ENCODE results near the gene MAGI2. TPM values are rescaled to one million over a fixed set of nuclear protein-coding genes. Genes with fewer than 3 reads are reported as not detected.

MAGI2 gene
- total RNA-seq, 2 experiments from 2014 or later, result 0.17 TPM

DNA sequence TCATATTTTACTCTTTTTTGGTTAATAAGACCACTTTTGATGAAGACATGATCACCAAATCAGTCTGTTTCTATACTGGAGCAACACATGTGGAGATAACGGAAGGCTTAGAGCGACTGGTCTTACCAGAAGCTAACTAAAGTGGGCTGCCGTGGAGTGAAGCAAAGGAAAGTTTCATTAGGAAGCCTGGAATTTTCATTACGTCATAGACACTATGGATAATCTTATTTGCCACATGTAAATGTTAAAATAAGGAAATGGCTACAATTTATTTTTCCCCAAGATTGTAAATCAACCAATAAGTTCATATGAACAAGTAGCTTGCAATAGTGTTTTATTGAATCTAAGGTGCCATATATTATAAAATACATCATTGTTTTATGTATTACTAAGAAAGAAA, 1469.5 kb downstream of the MAGI2 start:
- Mint-ChIP-seq H3K9me3 (no peaks in the 10 kb centered on the region), H3K4me1 (ENCODE audit: low read depth) (no peaks in the 10 kb centered on the region), H3K4me3 (no peak overlapping the region), H3K27me3 (peaks cover 7% of the 10 kb centered on the region), H3K36me3 (no peaks in the 10 kb centered on the region), H3K27ac (no peak overlapping the region)
- ChIA-PET POLR2A (no interaction called here), CTCF (interaction anchor here (1.6 kb wide), 1 partner anchor 37 kb away, joined by 5 read pairs; no protein-coding TSS in a partner anchor)
- DNase-seq, result no peak
- intact Hi-C loops (cut with micrococcal nuclease), result no loop called here

DNA sequence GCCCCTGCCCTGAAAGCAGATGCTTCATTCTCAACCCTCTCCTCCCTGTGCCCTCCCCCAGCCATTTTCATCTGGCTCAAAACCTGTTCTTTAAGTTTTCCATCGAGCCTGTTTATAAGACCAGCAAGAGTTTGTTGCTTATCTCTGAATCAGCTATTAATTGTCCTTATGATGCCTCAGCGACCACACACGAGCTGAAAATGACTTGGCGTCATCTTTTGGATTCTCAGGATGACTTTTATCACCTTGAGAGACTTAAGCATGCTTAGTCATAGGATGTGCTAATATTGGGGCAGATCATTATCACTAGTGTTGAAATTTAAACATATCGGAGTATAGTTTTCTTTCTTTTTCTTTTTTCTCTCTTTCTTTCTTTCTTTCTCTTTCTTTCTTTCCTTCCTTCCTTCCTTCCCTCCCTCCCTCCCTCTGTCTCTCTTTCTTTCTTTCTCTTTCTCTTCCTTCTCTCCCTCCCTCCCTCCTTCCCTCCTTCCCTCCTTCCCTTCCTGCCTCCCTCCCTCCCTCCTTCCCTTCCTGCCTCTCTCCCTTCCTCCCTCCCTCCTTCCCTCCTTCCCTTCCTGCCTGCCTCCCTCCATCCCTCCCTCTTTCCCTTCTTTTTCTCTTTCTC, 1470.4 kb downstream of the MAGI2 start:
- H3K4me3 Mint-ChIP-seq, result no peak overlapping the region
- CTCF ChIA-PET, result interaction anchor here (1.6 kb wide), 1 partner anchor 38 kb away, joined by 5 read pairs; no protein-coding TSS in a partner anchor
- POLR2A ChIA-PET, result interaction anchor here (0.6 to 0.7 kb wide), 2 partner anchors 50 to 63 kb away, joined by 3 read pairs; no protein-coding TSS in a partner anchor
- H3K27ac Mint-ChIP-seq, result no peak overlapping the region
- DNase-seq, result peak; percentile 71
- intact Hi-C loops (cut with micrococcal nuclease), result no loop called here
- no peaks in the 10 kb centered on the region for H3K36me3 Mint-ChIP-seq
- H3K27me3 Mint-ChIP-seq, result peaks cover 7% of the 10 kb centered on the region
- no peaks in the 10 kb centered on the region for H3K9me3 Mint-ChIP-seq
- no peaks in the 10 kb centered on the region for H3K4me1 Mint-ChIP-seq (ENCODE audit: low read depth)

DNA sequence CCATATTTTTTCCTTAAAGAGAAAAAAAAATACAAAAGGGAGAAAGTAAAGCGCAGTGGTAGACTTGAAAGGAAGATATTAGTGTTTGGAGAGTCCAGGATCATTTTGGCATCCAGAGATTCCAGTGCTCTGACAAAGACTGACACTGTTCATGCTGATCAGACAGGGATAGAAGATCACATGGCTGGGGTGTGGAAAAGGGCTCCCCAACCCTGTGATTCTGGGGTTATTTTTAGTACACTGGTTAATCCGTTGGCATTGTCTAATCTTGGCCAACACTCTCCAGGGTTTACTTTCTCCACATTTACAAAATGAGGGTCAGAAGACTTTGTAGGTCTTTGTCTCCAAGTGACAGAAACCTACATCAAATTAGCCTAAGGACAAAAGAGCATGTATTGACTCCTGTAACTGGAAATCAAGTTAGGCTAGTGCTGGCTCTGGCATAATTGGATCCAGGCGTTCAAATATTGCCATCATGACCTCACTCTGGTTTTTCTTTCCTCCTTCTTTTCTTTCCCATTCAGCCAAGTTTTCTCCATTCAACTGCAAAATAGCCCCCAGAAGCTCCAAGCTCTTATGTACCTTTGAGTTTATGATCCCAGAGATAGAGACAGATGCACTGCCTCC, 1473.3 kb downstream of the MAGI2 start:
- no peak overlapping the region for H3K4me3 Mint-ChIP-seq
- no peak overlapping the region for H3K27ac Mint-ChIP-seq
- DNase-seq, result no peak
- H3K9me3 Mint-ChIP-seq, result no peaks in the 10 kb centered on the region
- H3K27me3 Mint-ChIP-seq, result peaks cover 4% of the 10 kb centered on the region
- POLR2A ChIA-PET, result no interaction called here
- no peaks in the 10 kb centered on the region for H3K4me1 Mint-ChIP-seq (ENCODE audit: low read depth)
- intact Hi-C loops (cut with micrococcal nuclease), result no loop called here
- CTCF ChIA-PET, result no interaction called here
- H3K36me3 Mint-ChIP-seq, result no peaks in the 10 kb centered on the region

DNA sequence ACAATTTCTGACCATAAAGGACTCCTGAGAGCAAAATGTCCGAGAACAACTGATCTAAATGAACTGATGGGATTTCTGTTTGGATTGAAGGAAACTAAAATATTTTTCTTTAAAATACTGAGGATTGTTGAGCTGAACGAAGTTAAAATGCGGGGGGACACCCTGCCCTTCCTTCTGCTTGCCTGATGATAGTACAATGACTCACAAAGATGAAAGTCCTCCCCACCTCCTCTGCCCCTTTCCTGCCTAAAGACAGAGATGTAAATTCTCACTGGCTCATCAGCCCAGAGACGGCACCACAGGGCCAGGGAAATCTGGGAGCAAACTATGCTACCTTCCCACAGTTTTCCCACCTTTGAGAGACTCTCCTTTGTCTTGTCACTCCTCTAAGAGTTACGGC, 1474.2 kb downstream of the MAGI2 start:
- Mint-ChIP-seq H3K4me1 (ENCODE audit: low read depth) (no peaks in the 10 kb centered on the region), H3K27ac (no peak overlapping the region), H3K9me3 (no peaks in the 10 kb centered on the region), H3K4me3 (no peak overlapping the region), H3K36me3 (no peaks in the 10 kb centered on the region), H3K27me3 (peaks cover 4% of the 10 kb centered on the region)
- no peak for DNase-seq
- intact Hi-C loops (cut with micrococcal nuclease), result no loop called here
- ChIA-PET CTCF (no interaction called here), POLR2A (no interaction called here)

DNA sequence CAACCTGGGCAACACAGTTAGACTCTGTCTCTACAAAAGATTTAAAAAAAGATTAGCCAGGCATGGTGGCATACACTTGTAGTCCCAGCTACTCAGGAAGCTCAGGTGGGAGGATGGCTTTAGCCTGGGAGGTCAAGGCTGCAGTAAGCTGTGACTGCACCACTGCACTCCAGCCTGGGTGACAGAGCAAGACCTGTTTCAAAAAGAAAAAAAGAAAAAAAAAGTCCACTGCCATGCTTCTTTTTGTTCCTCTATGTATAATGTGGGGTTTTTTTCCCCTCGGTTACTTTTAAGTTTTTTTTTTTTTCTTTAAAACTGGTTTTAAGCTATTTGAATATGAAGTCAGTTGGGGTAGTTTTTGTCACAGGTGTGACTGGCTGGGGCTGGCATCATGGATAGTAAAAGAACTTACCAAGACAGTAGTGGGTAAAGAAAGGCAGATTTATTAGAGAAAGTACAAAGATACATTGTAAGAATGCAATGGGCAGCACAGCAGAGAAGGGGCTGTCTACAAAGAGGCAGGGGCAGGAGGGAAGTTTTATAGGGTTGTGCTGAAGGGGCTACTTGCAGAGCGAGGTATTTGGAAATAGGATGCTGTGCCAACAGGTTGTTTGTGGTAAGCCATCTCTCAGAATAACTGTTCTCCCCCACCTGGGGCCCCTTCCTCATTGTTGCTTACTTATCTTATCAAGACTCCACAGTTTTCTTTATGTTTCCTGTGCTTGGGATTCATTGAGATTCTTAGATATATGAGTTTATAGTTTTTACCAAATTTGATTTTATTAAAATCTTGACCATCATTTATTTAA, 1477.6 kb downstream of the MAGI2 start:
- ChIA-PET POLR2A (no interaction called here), CTCF (no interaction called here)
- no peak overlapping the region for H3K4me3 Mint-ChIP-seq
- H3K27ac Mint-ChIP-seq, result no peak overlapping the region
- intact Hi-C loops (cut with micrococcal nuclease), result no loop called here
- no peak for DNase-seq
- H3K4me1 Mint-ChIP-seq (ENCODE audit: low read depth), result no peaks in the 10 kb centered on the region
- H3K27me3 Mint-ChIP-seq, result peaks cover 3% of the 10 kb centered on the region
- H3K36me3 Mint-ChIP-seq, result no peaks in the 10 kb centered on the region
- no peaks in the 10 kb centered on the region for H3K9me3 Mint-ChIP-seq

DNA sequence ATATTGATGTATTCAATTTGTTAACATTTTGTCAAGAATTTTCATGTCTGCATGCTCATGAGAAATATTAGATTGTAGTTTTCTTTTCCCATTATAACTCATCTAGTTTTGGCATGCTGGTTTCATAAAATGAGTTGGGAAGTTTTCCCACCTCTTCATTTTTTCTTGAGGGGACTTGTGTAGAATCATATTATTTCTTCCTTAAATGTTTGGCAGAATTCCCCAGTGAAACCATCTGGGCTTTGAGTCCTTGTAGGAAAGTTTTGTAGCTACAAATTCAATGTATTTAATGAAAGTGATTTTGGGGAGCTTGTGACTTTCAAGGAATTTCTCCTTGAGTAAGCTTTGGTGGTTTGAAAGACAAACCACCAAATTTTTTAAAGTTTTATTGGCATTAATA, 1481.7 kb downstream of the MAGI2 start:
- POLR2A ChIA-PET, result no interaction called here
- Mint-ChIP-seq H3K27me3 (no peaks in the 10 kb centered on the region), H3K4me3 (no peak overlapping the region), H3K4me1 (ENCODE audit: low read depth) (no peaks in the 10 kb centered on the region), H3K9me3 (no peaks in the 10 kb centered on the region), H3K36me3 (peaks cover 5% of the 10 kb centered on the region), H3K27ac (no peak overlapping the region)
- intact Hi-C loops (cut with micrococcal nuclease), result no loop called here
- CTCF ChIA-PET, result no interaction called here
- DNase-seq, result no peak

DNA sequence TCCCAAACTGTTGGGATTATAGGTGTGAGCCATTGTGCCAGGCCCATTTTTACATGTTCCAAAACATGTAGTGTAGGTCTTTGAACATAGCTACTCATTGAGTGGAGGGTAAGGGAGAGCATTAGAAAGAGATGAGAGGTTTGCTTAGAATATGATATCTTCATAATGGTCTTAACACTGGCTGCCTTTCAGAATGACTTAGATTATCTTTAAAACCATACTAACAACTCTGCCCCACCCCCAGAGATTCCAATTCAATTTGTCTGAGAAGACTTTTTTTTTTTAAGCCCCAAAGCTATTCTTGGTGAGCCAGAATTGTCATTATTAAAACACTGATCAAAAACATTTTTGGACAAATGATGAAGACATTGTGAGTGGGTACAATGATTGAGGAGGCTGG, 1486.0 kb downstream of the MAGI2 start:
- ChIA-PET POLR2A (no interaction called here), CTCF (no interaction called here)
- H3K4me3 Mint-ChIP-seq, result no peak overlapping the region
- DNase-seq, result no peak
- no peaks in the 10 kb centered on the region for H3K27me3 Mint-ChIP-seq
- H3K9me3 Mint-ChIP-seq, result no peaks in the 10 kb centered on the region
- H3K27ac Mint-ChIP-seq, result no peak overlapping the region
- H3K4me1 Mint-ChIP-seq (ENCODE audit: low read depth), result no peaks in the 10 kb centered on the region
- intact Hi-C loops (cut with micrococcal nuclease), result no loop called here
- peaks cover 6% of the 10 kb centered on the region for H3K36me3 Mint-ChIP-seq
